H1 (cell line): Measurements from ENCODE around the gene C7orf57. TPM values are rescaled to one million over a fixed set of nuclear protein-coding genes. Genes with fewer than 3 reads are reported as not detected.

ENCODE experiments used
- CTCF ChIA-PET: fragments of 300-600 bp; sonication (Branson Sonifier 250); formaldehyde crosslinking; loops from one replicate; lab custom pipeline; 2021; ENCODE audit not compliant: partially characterized antibody; lab: Charles Lee
- POLR2A ChIA-PET: fragments of 300-600 bp; sonication (Branson Sonifier 250); formaldehyde crosslinking; loops from one replicate; lab custom pipeline; 2021; ENCODE audit warnings: inconsistent platforms; ENCODE audit not compliant: partially characterized antibody; lab: Charles Lee
- DNase-seq, 2 experiments: peaks; one replicate each; pipeline versions ENCODE4 v3.0.0 to v3.0.0-alpha.2; 2010 to 2022; ENCODE audit warnings: low spot score in 2 of 2, low read depth in 1 of 2, mixed read lengths in 1 of 2
- FAIRE-seq: peaks from 2 replicates; lab custom pipeline; 2011; peaks lifted over from hg19 to GRCh38; lab: Jason Lieb, UNC
- H2AFZ ChIP-seq: 2 replicates; pipeline ENCODE4 v1.8.1; 2012; ENCODE audit warnings: low read length, inconsistent platforms
- H2AK5ac ChIP-seq: 2 replicates; pipeline ENCODE4 v1.6.1; 2013; ENCODE audit warnings: low read depth, low read length
- H2BK120ac ChIP-seq: replicated peaks from 2 replicates; pipeline ENCODE3; 2013; ENCODE audit warnings: low read depth, low read length, inconsistent platforms
- H2BK12ac ChIP-seq: 2 replicates; pipeline ENCODE4 v1.6.1; 2013; ENCODE audit warnings: low read depth, low read length
- H2BK15ac ChIP-seq: 2 replicates; pipeline ENCODE4 v1.6.1; 2013; ENCODE audit warnings: low read length
- H2BK20ac ChIP-seq: 2 replicates; pipeline ENCODE4 v1.6.1; 2013; ENCODE audit warnings: low read length
- H2BK5ac ChIP-seq: 2 replicates; pipeline ENCODE4 v1.6.1; 2013; ENCODE audit warnings: low read depth, low read length
- H3K14ac ChIP-seq: 2 replicates; pipeline ENCODE4 v1.6.1; 2013; ENCODE audit warnings: inconsistent platforms; ENCODE audit not compliant: insufficient read length
- H3K18ac ChIP-seq: 2 replicates; pipeline ENCODE4 v1.6.1; 2013; ENCODE audit warnings: low read length; ENCODE audit errors: extremely low read depth
- H3K23ac ChIP-seq: 2 replicates; pipeline ENCODE4 v1.6.1; 2013; ENCODE audit warnings: inconsistent platforms; ENCODE audit not compliant: insufficient read length
- H3K23me2 ChIP-seq: 2 replicates; pipeline ENCODE4 v1.6.1; 2013; ENCODE audit warnings: low read depth, low read length
- H3K27ac ChIP-seq: 2 replicates; pipeline ENCODE4 v1.6.1; 2011; ENCODE audit warnings: low read depth, low read length, inconsistent platforms
- H3K27me3 ChIP-seq, 4 experiments: replicated peaks in 1 of 4; 1 replicate in 1 of 4; 2 replicates in 3 of 4; pipeline versions ENCODE4 v1.6.1 to v1.8.1; 2011 to 2013; ENCODE audit warnings: low read length in 3 of 4, mild to moderate bottlenecking in 3 of 4, inconsistent platforms in 2 of 4, mixed read lengths in 2 of 4, moderate library complexity in 1 of 4; ENCODE audit not compliant: control insufficient read depth in 3 of 4, insufficient read depth in 3 of 4; ENCODE audit errors: extremely low read depth in 1 of 4
- H3K36me3 ChIP-seq, 4 experiments: 2 replicates each; pipeline versions ENCODE4 v1.6.1 to v1.8.1; 2011 to 2013; ENCODE audit warnings: mild to moderate bottlenecking in 4 of 4, low read length in 3 of 4, moderate library complexity in 2 of 4, control low read depth in 1 of 4, inconsistent platforms in 1 of 4; ENCODE audit not compliant: insufficient read depth in 4 of 4, control insufficient read depth in 2 of 4
- H3K4ac ChIP-seq: replicated peaks from 2 replicates; pipeline ENCODE3; 2013; ENCODE audit warnings: low read length, low read depth, mixed read lengths, inconsistent platforms; ENCODE audit not compliant: insufficient read length
- H3K4me1 ChIP-seq, 4 experiments: replicated peaks in 1 of 4; 1 replicate in 1 of 4; 2 replicates in 3 of 4; pipeline versions ENCODE4 v1.6.1 to v1.8.1; 2011 to 2013; ENCODE audit warnings: low read length in 3 of 4, inconsistent platforms in 2 of 4, mixed read lengths in 1 of 4; ENCODE audit not compliant: insufficient read depth in 4 of 4, control insufficient read depth in 3 of 4
- H3K4me2 ChIP-seq, 2 experiments: 2 replicates each; pipeline versions ENCODE4 v1.6.1 to v1.8.1; 2011 to 2013; ENCODE audit warnings: low read depth in 2 of 2, low read length in 2 of 2, control low read depth in 1 of 2, inconsistent platforms in 1 of 2, mild to moderate bottlenecking in 1 of 2; ENCODE audit not compliant: insufficient read depth in 1 of 2
- H3K4me3 ChIP-seq, 4 experiments: fragments of 200-600, 300-600 bp in 1 of 4; sonication (generic), shearing (Covaris generic), sonication (Bioruptor Twin) in 1 of 4; 2 replicates each; pipeline versions ENCODE4 v1.5.1 to v1.8.1; 2011 to 2016; ENCODE audit warnings: low read length in 4 of 4, low read depth in 3 of 4, control low read depth in 2 of 4, inconsistent platforms in 2 of 4, mild to moderate bottlenecking in 2 of 4, mixed read lengths in 1 of 4, moderate library complexity in 1 of 4; ENCODE audit not compliant: insufficient read depth in 2 of 4; ENCODE audit errors: extremely low read depth in 1 of 4
- H3K56ac ChIP-seq: replicated peaks from 2 replicates; pipeline ENCODE3; 2013; ENCODE audit warnings: low read depth, mild to moderate bottlenecking, mixed read lengths, low read length, inconsistent platforms; ENCODE audit not compliant: insufficient read length
- H3K79me1 ChIP-seq: 2 replicates; pipeline ENCODE4 v1.6.1; 2013; ENCODE audit warnings: low read depth, low read length, control low read depth
- H3K79me2 ChIP-seq, 2 experiments: 2 replicates each; pipeline versions ENCODE4 v1.6.1 to v1.8.1; 2012 to 2013; ENCODE audit warnings: low read length in 2 of 2, mild to moderate bottlenecking in 2 of 2, inconsistent platforms in 1 of 2; ENCODE audit not compliant: insufficient read depth in 2 of 2, control insufficient read depth in 1 of 2
- H3K9ac ChIP-seq, 4 experiments: replicated peaks in 1 of 4; 1 replicate in 1 of 4; 2 replicates in 3 of 4; pipeline versions ENCODE4 v1.6.1 to v1.8.1; 2011 to 2013; ENCODE audit warnings: low read depth in 3 of 4, low read length in 3 of 4, control low read depth in 2 of 4, mild to moderate bottlenecking in 2 of 4, moderate library complexity in 2 of 4, inconsistent platforms in 1 of 4; ENCODE audit errors: extremely low read depth in 1 of 4
- H3K9me3 ChIP-seq, 2 experiments: 2 replicates each; pipeline versions ENCODE4 v1.6.1 to v1.8.1; 2012 to 2013; ENCODE audit warnings: mild to moderate bottlenecking in 2 of 2, moderate library complexity in 2 of 2, control low read depth in 1 of 2, inconsistent platforms in 1 of 2, low read depth in 1 of 2, low read length in 1 of 2, mixed read lengths in 1 of 2; ENCODE audit not compliant: insufficient read depth in 2 of 2
- H4K20me1 ChIP-seq, 2 experiments: replicated peaks in 1 of 2; 2 replicates each; pipeline versions ENCODE3 to v1.8.1; 2011 to 2013; ENCODE audit warnings: inconsistent platforms in 2 of 2, low read length in 2 of 2, mild to moderate bottlenecking in 1 of 2; ENCODE audit not compliant: insufficient read depth in 2 of 2, control insufficient read depth in 1 of 2
- H4K5ac ChIP-seq: 2 replicates; pipeline ENCODE4 v1.6.1; 2013; ENCODE audit warnings: low read length, low read depth, mixed read lengths, inconsistent platforms; ENCODE audit not compliant: insufficient read length
- H4K8ac ChIP-seq: 2 replicates; pipeline ENCODE4 v1.8.0; 2013; ENCODE audit warnings: mild to moderate bottlenecking, moderate library complexity, low read length, inconsistent platforms; ENCODE audit not compliant: insufficient read depth; ENCODE audit errors: extremely low read depth
- H4K91ac ChIP-seq: replicated peaks from 2 replicates; pipeline ENCODE3; 2013; ENCODE audit warnings: low read length, mixed read lengths, inconsistent platforms; ENCODE audit not compliant: insufficient read length
- USF2 ChIP-seq: IDR thresholded peaks from 2 replicates; pipeline ENCODE4 v1.6.1; 2011; ENCODE audit warnings: low read length, improper control_type of control experiment
- WGBS, 2 experiments: shearing (Covaris generic) in 1 of 2; methylation state at CpG; one replicate each; pipeline versions ENCODE4 v1.1.6 to v1.1.7; 2013 to 2015; ENCODE audit warnings: low lambda C conversion rate in 2 of 2, mixed read lengths in 2 of 2, inconsistent platforms in 1 of 2, low coverage in 1 of 2, missing lambda C conversion rate in 1 of 2; ENCODE audit not compliant: insufficient replicate concordance in 2 of 2, insufficient coverage in 1 of 2, insufficient read length in 1 of 2; ENCODE audit errors: extremely low coverage in 1 of 2, missing lambda C conversion rate in 1 of 2; 5-methylcytosine and 5-hydroxymethylcytosine counted together
- polyA plus RNA-seq, 7 experiments: library from polyadenylated mRNA; depleted of rRNA in 3 of 7; stranded (reverse) in 5 of 7; unstranded in 2 of 7; fragments of >200 nt in 5 of 7; fragments of 200-250 nt in 2 of 7; gene quantifications; 1 replicate in 5 of 7; 2 replicates in 1 of 7; 4 replicates in 1 of 7; pipeline versions ENCODE4 v1.2.1 to v1.2.3, GENCODE V29; 2011 to 2013; ENCODE audit warnings: missing spikeins in 2 of 7, mixed read lengths in 2 of 7
- total RNA-seq: library from RNA; stranded (reverse); fragmentation: NEBNext Ultra II Directional; extraction: Animal tissue kit (Norgen Biotek cat#: 25700); gene quantifications from 2 replicates; pipeline ENCODE4 v1.2.1, GENCODE V29; 2021

The C7orf57 gene
- total and polyA plus RNA-seq, 2 of the 8 experiments (the other 6 are each of a cell fraction or from before 2014, with no cell fraction given): 0.08 to 0.56 TPM

- H3K36me3 ChIP-seq: no peaks in the 10 kb centered on the region
- H3K27me3 ChIP-seq: peaks cover 3 to 7% (median 6%) of the 10 kb centered on the region in 4 experiments
- H3K9me3 ChIP-seq: no peaks in the 10 kb centered on the region
- peaks cover 5% of the 10 kb centered on the region; the same call in 1 of the 2 replicates for H3K23me2 ChIP-seq
- no peak overlapping the region for H3K14ac ChIP-seq
- POLR2A ChIA-PET: interaction anchor here (0.7 to 2.6 kb wide), 2 partner anchors 47 to 51 kb away, joined by 3 to 14 read pairs; partner anchors contain the start of gene UPP1
- no peak overlapping the region for H3K27ac ChIP-seq
- H3K4me2 ChIP-seq: no peak overlapping the region
- no peak overlapping the region for H2BK12ac ChIP-seq
- CTCF ChIA-PET: interaction anchor here (1.4 to 2.5 kb wide), 2 partner anchors 51 to 61 kb away, joined by 3 to 6 read pairs; no protein-coding TSS in a partner anchor
- no peak overlapping the region for H2AK5ac ChIP-seq
- H3K79me2 ChIP-seq: no peaks in the 10 kb centered on the region
- DNase-seq: no peak
- peaks cover 5 to 26% (median 12%) of the 10 kb centered on the region in 4 experiments; a peak in 6 of 7 replicates for H3K4me1 ChIP-seq
- no peaks in the 10 kb centered on the region for H3K79me1 ChIP-seq
- H3K9ac ChIP-seq: no peak overlapping the region
- H3K23ac ChIP-seq: no peak overlapping the region
- H3K18ac ChIP-seq: no peak overlapping the region
- H3K4me3 ChIP-seq: no peak overlapping the region
- H4K91ac ChIP-seq: no peak overlapping the region
- FAIRE-seq: no peak
- H2BK20ac ChIP-seq: no peak overlapping the region
- no peak overlapping the region for H4K5ac ChIP-seq
- H2BK120ac ChIP-seq: no peak overlapping the region
- no peaks in the 10 kb centered on the region for H4K20me1 ChIP-seq
- H2AFZ ChIP-seq: no peak overlapping the region
- no peak overlapping the region for H3K4ac ChIP-seq
- H2BK15ac ChIP-seq: no peak overlapping the region
- no peak overlapping the region for H4K8ac ChIP-seq
- H2BK5ac ChIP-seq: no peak overlapping the region
- H3K56ac ChIP-seq: no peak overlapping the region
- 76% methylated on average over 3 of the region's 3 CpGs; no CpG with 5 or more reads in 1 of the 2 experiments for WGBS, 2 experiments
- TF ChIP-seq USF2: no peak
Observed at GRCh38 chr7:48041653-48041970, 6.3 kb downstream of the C7orf57 start.
